ENCODE measurements around the gene GAST. TPM values are rescaled to one million over a fixed set of nuclear protein-coding genes. Genes with fewer than 3 reads are reported as not detected.

The GAST gene
- total and polyA plus RNA-seq, 10 of the 15 experiments (the other 5 are each of a cell fraction or from before 2014, with no cell fraction given): not detected

GRCh38 chr17:41687828-41688640, 24.1 kb upstream of the GAST start:
- no peaks in the 10 kb centered on the region for H3K27me3 ChIP-seq (replicated peaks in 1 of 2; ENCODE audit: control insufficient read depth in 2 of 2, insufficient read depth in 2 of 2, low read length in 1 of 2)
- CTCF ChIA-PET: interaction anchor here (1.0 to 10.4 kb wide), 7 partner anchors 8 to 139 kb away, joined by 3 to 265 read pairs (median 9); no protein-coding TSS in a partner anchor
- ATAC-seq: no peak
- TSS peak; percentile 99 for BruUV-seq (replicated peaks)
- H3K9ac ChIP-seq (ENCODE audit: control insufficient read depth, insufficient read depth, low read length): peak overlapping the region; percentile 52
- SMC1A ChIA-PET (ENCODE audit: uncharacterized antibody, unreplicated experiment): interaction anchor here (1.0 to 5.7 kb wide), 4 partner anchors 9 to 22 kb away, joined by 3 to 122 read pairs (median 52); no protein-coding TSS in a partner anchor
- in situ Hi-C loops (cut with MboI): loop anchor here (25.0 kb wide), 2 partner anchors 1524 to 1674 kb away; partner anchors contain the start of gene TMEM106A
- peaks cover 28% of the 10 kb centered on the region for H3K79me2 ChIP-seq (ENCODE audit: control insufficient read depth, insufficient read depth, low read length)
- peaks cover 16 to 32% of the 10 kb centered on the region in 2 experiments for H3K36me3 ChIP-seq (ENCODE audit: control insufficient read depth in 2 of 2, insufficient read depth in 2 of 2, low read length in 1 of 2)
- 5% methylated on average over 23 of the region's 23 CpGs for WGBS (ENCODE audit: insufficient coverage, insufficient replicate concordance, low lambda C conversion rate, missing lambda C conversion rate)
- peaks cover 18% of the 10 kb centered on the region for H4K20me1 ChIP-seq (ENCODE audit: control insufficient read depth, insufficient read depth)
- peak overlapping the region; percentile 65 for H3K4me3 ChIP-seq
- peak overlapping the region; percentile 63 for H2AFZ ChIP-seq (ENCODE audit: control insufficient read depth, low read depth, low read length)
- DNase-seq (ENCODE audit: low read depth, low spot score): no peak
- RAD21 ChIA-PET (ENCODE audit: unreplicated experiment): interaction anchor here (0.6 to 5.7 kb wide), 7 partner anchors 10 to 1153 kb away, joined by 3 to 117 read pairs (median 4); partner anchors contain the start of gene KLHL11
- peak overlapping the region; percentile 54 for H3K27ac ChIP-seq (ENCODE audit: control insufficient read depth, insufficient read depth)
- no peaks in the 10 kb centered on the region; the same call in 2 of the 3 replicates for H3K9me3 ChIP-seq (replicated peaks; ENCODE audit: control insufficient read depth, insufficient read depth, low read length)
- peak overlapping the region; percentile 78 for H3K4me2 ChIP-seq (ENCODE audit: control insufficient read depth, insufficient read depth)
- intact Hi-C loops (cut with micrococcal nuclease; ENCODE audit: unreplicated experiment): loop anchor here (1.0 to 2.0 kb wide), 2 partner anchors 9 to 21 kb away; no protein-coding TSS in a partner anchor
- FAIRE-seq: peak; percentile 92
- POLR2A ChIA-PET: interaction anchor here (0.5 to 4.8 kb wide), 9 partner anchors 10 to 1098 kb away, joined by 3 to 177 read pairs (median 3); partner anchors contain the start of genes KLHL11 and STAT3
- H3K4me1 ChIP-seq (ENCODE audit: control insufficient read depth, insufficient read depth, low read length): peaks cover 11% of the 10 kb centered on the region
- TF ChIP-seq MTA2 (IDR thresholded peaks at IDR 0.05; ENCODE audit: low read depth): peak; percentile 19; the same call in 1 of the 2 replicates
- no peak for TF ChIP-seq USF1 (IDR thresholded peaks at IDR 0.05; ENCODE audit: borderline replicate concordance, extremely low read length, insufficient read depth, low read depth, low read length)
- TF ChIP-seq RELA (IDR thresholded peaks at IDR 0.05; ENCODE audit: borderline replicate concordance, partially characterized antibody): peak; percentile 22
- TF ChIP-seq RCOR1 (conservative IDR thresholded peaks at IDR 0.05; ENCODE audit: low read depth, low read length): no peak; the same call in 1 of the 2 replicates
- TF ChIP-seq SKIL (IDR thresholded peaks at IDR 0.05; ENCODE audit: low read depth, poor library complexity, severe bottlenecking): peak; percentile 40
- TF ChIP-seq DPF2 (IDR thresholded peaks at IDR 0.05): no peak
- peak; percentile 39; the same call in 1 of the 2 replicates for TF ChIP-seq MAX (IDR thresholded peaks at IDR 0.05; ENCODE audit: low read depth, low read length)
- TF ChIP-seq EGR1 (IDR thresholded peaks at IDR 0.05; ENCODE audit: borderline replicate concordance in 1 of 2, low read depth in 2 of 2, low read length in 2 of 2): peak in 1 of 2 experiments; percentile 77; a peak in 2 of 3 replicates
- TF ChIP-seq EP300 (IDR thresholded peaks at IDR 0.05; ENCODE audit: borderline replicate concordance in 1 of 2, control insufficient read depth in 1 of 2, low read depth in 2 of 2, low read length in 2 of 2): 0 out of 4 replicates have a peak, but pooled peaks of 1 of the 2 experiments have one; percentile 22
- TF ChIP-seq SMC3 (IDR thresholded peaks at IDR 0.05; ENCODE audit: borderline replicate concordance, low read length): peak; percentile 37; the same call in 1 of the 2 replicates
- TF ChIP-seq JUND (IDR thresholded peaks at IDR 0.05; ENCODE audit: low read depth, low read length): 0 out of 2 replicates have a peak, but pooled peaks have one; percentile 24
- 0 out of 2 replicates have a peak, but pooled peaks have one; percentile 38 for TF ChIP-seq RUNX3 (IDR thresholded peaks at IDR 0.05; ENCODE audit: low read length)
- peak; percentile 37 to 48 (median 40); a peak in 5 of 6 replicates for TF ChIP-seq CTCF (IDR thresholded peaks at IDR 0.05 in 2 of 3, conservative IDR thresholded peaks at IDR 0.05 in 1 of 3; ENCODE audit: control insufficient read depth in 2 of 3, extremely low read depth in 1 of 3, insufficient read depth in 1 of 3, low read depth in 3 of 3, low read length in 3 of 3)
- 0 out of 2 replicates have a peak, but pooled peaks have one; percentile 33 for TF ChIP-seq GATAD2B (conservative IDR thresholded peaks at IDR 0.05; ENCODE audit: low read depth)
- TF ChIP-seq MXI1 (IDR thresholded peaks at IDR 0.05; ENCODE audit: low read depth, low read length): peak; percentile 52; the same call in 1 of the 2 replicates

Measured in GM12878 (cell line).